Astrocyte of the spinal cord (primary cell): Measurements from ENCODE around the gene TREX2.

ENCODE experiments used
- DNase-seq: peaks from one replicate; pipeline ENCODE4 v3.0.0; 2011; ENCODE audit warnings: low read depth, low spot score
- H3K4me3 ChIP-seq: 2 replicates; pipeline ENCODE4 v1.5.1; 2011; ENCODE audit warnings: low read depth, mild to moderate bottlenecking, low read length, moderate library complexity
- in situ Hi-C: cut with HindIII; loops from 2 replicates; pipeline ENCODE4 v1.10.0; 2017; ENCODE audit warnings: low sequenced_read_pairs
- TF ChIP-seq, protein P1 (sequence below): IDR thresholded peaks from 2 replicates; pipeline ENCODE4 v1.5.1; 2012; ENCODE audit warnings: low read depth, mild to moderate bottlenecking, low read length, inconsistent platforms

The TREX2 gene

GRCh38 chrX:153400146-153401132 is 45.4 kb downstream of the TREX2 start:
- DNase-seq: no peak
- TF ChIP-seq, protein P1, sequence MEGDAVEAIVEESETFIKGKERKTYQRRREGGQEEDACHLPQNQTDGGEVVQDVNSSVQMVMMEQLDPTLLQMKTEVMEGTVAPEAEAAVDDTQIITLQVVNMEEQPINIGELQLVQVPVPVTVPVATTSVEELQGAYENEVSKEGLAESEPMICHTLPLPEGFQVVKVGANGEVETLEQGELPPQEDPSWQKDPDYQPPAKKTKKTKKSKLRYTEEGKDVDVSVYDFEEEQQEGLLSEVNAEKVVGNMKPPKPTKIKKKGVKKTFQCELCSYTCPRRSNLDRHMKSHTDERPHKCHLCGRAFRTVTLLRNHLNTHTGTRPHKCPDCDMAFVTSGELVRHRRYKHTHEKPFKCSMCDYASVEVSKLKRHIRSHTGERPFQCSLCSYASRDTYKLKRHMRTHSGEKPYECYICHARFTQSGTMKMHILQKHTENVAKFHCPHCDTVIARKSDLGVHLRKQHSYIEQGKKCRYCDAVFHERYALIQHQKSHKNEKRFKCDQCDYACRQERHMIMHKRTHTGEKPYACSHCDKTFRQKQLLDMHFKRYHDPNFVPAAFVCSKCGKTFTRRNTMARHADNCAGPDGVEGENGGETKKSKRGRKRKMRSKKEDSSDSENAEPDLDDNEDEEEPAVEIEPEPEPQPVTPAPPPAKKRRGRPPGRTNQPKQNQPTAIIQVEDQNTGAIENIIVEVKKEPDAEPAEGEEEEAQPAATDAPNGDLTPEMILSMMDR: peak; percentile 58
- in situ Hi-C loops: no loop called here
- no peak overlapping the region for H3K4me3 ChIP-seq

GRCh38 chrX:153398275-153398960 is 47.4 kb downstream of the TREX2 start:
- DNase-seq: no peak
- TF ChIP-seq, protein P1: no peak
- H3K4me3 ChIP-seq: no peak overlapping the region
- in situ Hi-C loops: no loop called here

GRCh38 chrX:153397256-153397960 is 48.4 kb downstream of the TREX2 start:
- in situ Hi-C loops: no loop called here
- TF ChIP-seq, protein P1: no peak
- no peak for DNase-seq
- H3K4me3 ChIP-seq: no peak overlapping the region

DNA sequence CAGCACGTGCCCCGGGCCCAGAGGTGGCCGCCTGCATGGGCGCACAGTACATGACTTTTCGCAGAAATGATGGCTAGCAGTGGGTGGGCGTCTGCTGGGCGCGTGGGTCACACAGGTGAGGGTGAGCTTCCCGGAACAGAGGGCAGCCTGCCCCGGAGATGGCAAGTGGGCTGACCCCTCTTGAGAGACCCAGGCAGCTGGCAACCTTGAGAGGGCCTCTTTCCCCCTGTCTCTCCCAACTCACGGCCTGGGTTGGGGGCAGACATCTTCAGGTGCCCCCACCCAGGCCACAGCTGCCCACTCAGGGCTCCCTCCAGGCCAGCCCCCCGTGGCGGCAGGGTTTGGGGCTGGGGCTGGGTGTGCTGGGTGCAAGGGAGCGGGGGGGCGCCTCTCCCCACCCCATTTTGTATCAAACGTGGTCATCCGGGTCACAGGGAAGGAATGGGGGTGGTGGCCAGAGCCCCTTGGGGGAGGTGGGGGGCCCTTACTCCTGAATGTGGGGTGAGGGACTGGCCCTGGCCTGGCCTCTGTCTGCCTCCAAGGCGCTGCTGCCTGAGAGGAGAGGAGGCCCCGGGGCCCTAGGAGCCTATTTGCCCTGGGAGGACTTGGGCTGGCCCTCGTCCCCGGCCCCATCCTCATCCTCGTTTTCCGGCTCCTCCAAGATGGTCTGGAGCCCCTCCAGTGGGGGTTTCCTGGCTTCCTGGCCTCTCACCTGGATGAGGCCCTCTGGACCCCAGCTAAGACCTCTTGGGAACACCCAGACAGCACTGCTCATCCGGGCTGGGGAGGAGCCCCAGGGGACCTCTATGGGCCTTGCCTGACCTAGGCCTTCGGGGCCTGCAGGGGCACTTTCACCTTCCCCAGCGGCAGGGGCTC is 49.3 kb downstream of the TREX2 start:
- in situ Hi-C loops: no loop called here
- H3K4me3 ChIP-seq: no peak overlapping the region
- no peak for DNase-seq
- TF ChIP-seq, protein P1: no peak

GRCh38 chrX:153395613-153396319 is 50.1 kb downstream of the TREX2 start:
- TF ChIP-seq, protein P1: no peak
- in situ Hi-C loops: no loop called here
- no peak overlapping the region for H3K4me3 ChIP-seq
- no peak for DNase-seq
